Loucy (cell line): ENCODE data around the gene DGKI.
A peak's percentile ranks its signal among the peaks of the same experiment; 100 is the strongest.
"Not testable (repeated sequence)": the region's sequence is repeated elsewhere in the genome, so short reads cannot be mapped to it uniquely, and the experiment has no call there.

Experiments
- H2AFZ ChIP-seq: fragments of 200-600 bp; sonication (generic); 2 replicates; pipeline ENCODE4 v1.6.0; 2016; ENCODE audit warnings: antibody characterized with exemption, mild to moderate bottlenecking, low read length, moderate library complexity
- H3F3A ChIP-seq: fragments of 200-600 bp; 2 replicates; pipeline ENCODE4 v1.6.0; 2016; ENCODE audit warnings: antibody characterized with exemption, low read depth, mild to moderate bottlenecking
- H3K27me3 ChIP-seq: fragments of 200-600 bp; sonication (generic); 2 replicates; pipeline ENCODE4 v1.6.1; 2014; ENCODE audit warnings: low read length, mild to moderate bottlenecking; ENCODE audit not compliant: insufficient read depth, poor library complexity, severe bottlenecking
- H3K36me3 ChIP-seq: fragments of 200-600 bp; sonication (generic); 2 replicates; pipeline ENCODE4 v1.6.1; 2016; ENCODE audit warnings: low read length; ENCODE audit not compliant: insufficient read depth
- H3K4me1 ChIP-seq: fragments of 200-600 bp; sonication (generic); 2 replicates; pipeline ENCODE4 v1.5.1; 2014; ENCODE audit warnings: low read length, mild to moderate bottlenecking; ENCODE audit not compliant: insufficient read depth, poor library complexity, severe bottlenecking
- H3K4me2 ChIP-seq: fragments of 200-600 bp; sonication (generic); 2 replicates; pipeline ENCODE4 v1.6.0; 2014; ENCODE audit warnings: antibody characterized with exemption, low read length, low read depth, mild to moderate bottlenecking; ENCODE audit not compliant: poor library complexity, severe bottlenecking
- H3K4me3 ChIP-seq: fragments of 200-600 bp; sonication (generic); 2 replicates; pipeline ENCODE4 v1.5.1; 2014; ENCODE audit warnings: low read length, mild to moderate bottlenecking, mixed read lengths; ENCODE audit not compliant: poor library complexity, severe bottlenecking
- H3K79me2 ChIP-seq: fragments of 200-600 bp; sonication (generic); 2 replicates; pipeline ENCODE4 v1.6.1; 2014; ENCODE audit warnings: low read length; ENCODE audit not compliant: insufficient read depth
- H3K9ac ChIP-seq: fragments of 200-600 bp; sonication (generic); 2 replicates; pipeline ENCODE4 v1.6.0; 2014; ENCODE audit warnings: mild to moderate bottlenecking, low read depth, low read length, moderate library complexity; ENCODE audit not compliant: poor library complexity, severe bottlenecking
- H3K9me2 ChIP-seq: fragments of 200-600 bp; sonication (generic); replicated peaks from 2 replicates; pipeline ENCODE4 v1.6.1; 2016; ENCODE audit warnings: low read depth, low read length, mixed read lengths
- H3K9me3 ChIP-seq: fragments of 200-600 bp; sonication (generic); 2 replicates; pipeline ENCODE4 v1.6.1; 2014; ENCODE audit warnings: mild to moderate bottlenecking, antibody characterized with exemption, low read length, low read depth; ENCODE audit not compliant: insufficient read depth
- H4K20me1 ChIP-seq: fragments of 200-600 bp; sonication (generic); 2 replicates; pipeline ENCODE4 v1.6.0; 2014; ENCODE audit warnings: antibody characterized with exemption, low read length, mild to moderate bottlenecking; ENCODE audit not compliant: insufficient read depth, poor library complexity, severe bottlenecking
- EZH2phosphoT487 ChIP-seq: fragments of 200-600 bp; IDR thresholded peaks from 2 replicates; pipeline ENCODE4 v1.6.1; 2018; ENCODE audit warnings: antibody characterized with exemption, mild to moderate bottlenecking, moderate library complexity, borderline replicate concordance
- TF ChIP-seq, protein P1 (sequence below): fragments of 200-600 bp; sonication (generic); conservative IDR thresholded peaks from 2 replicates; pipeline ENCODE4 v1.5.1; 2014; ENCODE audit warnings: mild to moderate bottlenecking, antibody characterized with exemption, low read length

The DGKI gene

GRCh38 chr7:137454246-137454724 is 392.5 kb downstream of the DGKI start:
- no peak overlapping the region for H2AFZ ChIP-seq
- H3K9me2 ChIP-seq, result no peaks in the 10 kb centered on the region
- no peaks in the 10 kb centered on the region for H4K20me1 ChIP-seq
- TF ChIP-seq, protein P1, sequence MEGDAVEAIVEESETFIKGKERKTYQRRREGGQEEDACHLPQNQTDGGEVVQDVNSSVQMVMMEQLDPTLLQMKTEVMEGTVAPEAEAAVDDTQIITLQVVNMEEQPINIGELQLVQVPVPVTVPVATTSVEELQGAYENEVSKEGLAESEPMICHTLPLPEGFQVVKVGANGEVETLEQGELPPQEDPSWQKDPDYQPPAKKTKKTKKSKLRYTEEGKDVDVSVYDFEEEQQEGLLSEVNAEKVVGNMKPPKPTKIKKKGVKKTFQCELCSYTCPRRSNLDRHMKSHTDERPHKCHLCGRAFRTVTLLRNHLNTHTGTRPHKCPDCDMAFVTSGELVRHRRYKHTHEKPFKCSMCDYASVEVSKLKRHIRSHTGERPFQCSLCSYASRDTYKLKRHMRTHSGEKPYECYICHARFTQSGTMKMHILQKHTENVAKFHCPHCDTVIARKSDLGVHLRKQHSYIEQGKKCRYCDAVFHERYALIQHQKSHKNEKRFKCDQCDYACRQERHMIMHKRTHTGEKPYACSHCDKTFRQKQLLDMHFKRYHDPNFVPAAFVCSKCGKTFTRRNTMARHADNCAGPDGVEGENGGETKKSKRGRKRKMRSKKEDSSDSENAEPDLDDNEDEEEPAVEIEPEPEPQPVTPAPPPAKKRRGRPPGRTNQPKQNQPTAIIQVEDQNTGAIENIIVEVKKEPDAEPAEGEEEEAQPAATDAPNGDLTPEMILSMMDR, result peak; percentile 80
- TF ChIP-seq EZH2phosphoT487, result no peak
- H3K4me1 ChIP-seq, result no peaks in the 10 kb centered on the region
- no peak overlapping the region for H3K4me2 ChIP-seq
- H3K9ac ChIP-seq, result no peak overlapping the region
- no peaks in the 10 kb centered on the region for H3K27me3 ChIP-seq
- H3K79me2 ChIP-seq, result no peaks in the 10 kb centered on the region
- H3K4me3 ChIP-seq, result no peak overlapping the region
- no peaks in the 10 kb centered on the region for H3F3A ChIP-seq
- H3K9me3 ChIP-seq, result no peaks in the 10 kb centered on the region
- H3K36me3 ChIP-seq, result no peaks in the 10 kb centered on the region

- no peaks in the 10 kb centered on the region for H3K27me3 ChIP-seq
- no peak for TF ChIP-seq EZH2phosphoT487
- TF ChIP-seq, protein P1, result no peak
These were observed 393.4 kb downstream of the DGKI start for GRCh38 chr7:137453356-137453755.

GRCh38 chr7:137449016-137449415 is 397.8 kb downstream of the DGKI start:
- H3K27me3 ChIP-seq, result no peaks in the 10 kb centered on the region
- H3F3A ChIP-seq, result no peaks in the 10 kb centered on the region
- H3K79me2 ChIP-seq, result no peaks in the 10 kb centered on the region
- H3K9ac ChIP-seq, result no peak overlapping the region
- no peaks in the 10 kb centered on the region for H4K20me1 ChIP-seq
- no peak for TF ChIP-seq EZH2phosphoT487
- TF ChIP-seq, protein P1, result no peak
- H3K4me2 ChIP-seq, result no peak overlapping the region
- no peaks in the 10 kb centered on the region for H3K9me3 ChIP-seq
- H3K36me3 ChIP-seq, result no peaks in the 10 kb centered on the region
- no peaks in the 10 kb centered on the region for H3K4me1 ChIP-seq
- no peaks in the 10 kb centered on the region for H3K9me2 ChIP-seq
- no peak overlapping the region for H3K4me3 ChIP-seq
- H2AFZ ChIP-seq, result no peak overlapping the region

More at GRCh38 chr7:137453356-137453755, 393.4 kb downstream of the DGKI start:
- H3K36me3 ChIP-seq, result no peaks in the 10 kb centered on the region
- H3K9me3 ChIP-seq, result no peaks in the 10 kb centered on the region
- H3K79me2 ChIP-seq, result no peaks in the 10 kb centered on the region
- no peak overlapping the region for H3K4me2 ChIP-seq
- H3K9ac ChIP-seq, result no peak overlapping the region
- no peaks in the 10 kb centered on the region for H4K20me1 ChIP-seq
- no peaks in the 10 kb centered on the region for H3F3A ChIP-seq
- no peaks in the 10 kb centered on the region for H3K9me2 ChIP-seq
- H2AFZ ChIP-seq, result peak overlapping the region; percentile 68; the same call in 1 of the 2 replicates
- no peaks in the 10 kb centered on the region for H3K4me1 ChIP-seq
- H3K4me3 ChIP-seq, result no peak overlapping the region

- not testable (repeated sequence) for H3K4me1 ChIP-seq, H3K4me3 ChIP-seq, H3K4me2 ChIP-seq, H3K36me3 ChIP-seq, H4K20me1 ChIP-seq, H3K9ac ChIP-seq, H3F3A ChIP-seq, H2AFZ ChIP-seq, H3K79me2 ChIP-seq, H3K27me3 ChIP-seq, H3K9me2 ChIP-seq, H3K9me3 ChIP-seq
These were observed 398.2 kb downstream of the DGKI start for GRCh38 chr7:137448572-137448971.
